ENCODE data around the gene MRM1. TPM values are rescaled to one million over a fixed set of nuclear protein-coding genes. Genes with fewer than 3 reads are reported as not detected.

MRM1 gene
- total RNA-seq, 3 donors from 2014 or later (not counting 1 experiment from before 2014, with no cell fraction given) = 1.3 to 2.8 (median 1.7) TPM

DNA sequence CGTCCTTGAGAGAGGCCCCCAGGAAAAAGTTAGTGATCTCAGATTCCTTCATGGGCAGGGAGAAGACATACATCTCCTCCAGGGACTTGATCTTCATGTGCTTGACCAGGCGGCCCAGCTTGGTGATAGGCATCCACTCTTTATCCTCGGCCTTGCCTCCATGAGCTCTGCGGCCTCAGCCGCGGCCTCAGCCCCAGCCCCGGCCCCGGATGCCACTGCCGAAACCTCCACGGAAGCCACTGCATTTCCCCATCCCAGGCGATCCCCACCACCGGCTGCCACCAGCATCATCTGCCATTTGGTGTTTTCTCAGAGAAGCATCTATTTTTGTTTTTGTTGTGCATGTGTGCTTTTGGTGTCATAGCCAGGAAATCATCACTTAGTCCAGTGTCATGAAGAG is 26.4 kb upstream of the MRM1 start:
- intact Hi-C loops (cut with micrococcal nuclease) = no loop called here
- Mint-ChIP-seq H3K27me3 (ENCODE audit: low read depth in 2 of 2) (no peaks in the 10 kb centered on the region), H3K4me3 (no peak overlapping the region), H3K4me1 (peaks cover 16 to 43% of the 10 kb centered on the region in 2 donors), H3K36me3 (peaks cover 8% of the 10 kb centered on the region), H3K27ac (peak overlapping the region in 1 of 2 donors; percentile 29), H3K9me3 (no peaks in the 10 kb centered on the region)
- 98% methylated on average over 12 of the region's 12 CpGs for WGBS (ENCODE audit: insufficient coverage)
- no peak for TF ChIP-seq CTCF (IDR thresholded peaks at IDR 0.05)
- no peak for DNase-seq
- Histone ChIP-seq H3K9me3 (ENCODE audit: control insufficient read depth, insufficient read depth, low read length) (no peaks in the 10 kb centered on the region), H3K27me3 (ENCODE audit: control insufficient read depth, insufficient read depth, low read length) (no peaks in the 10 kb centered on the region), H3K36me3 (ENCODE audit: control insufficient read depth, insufficient read depth, low read length) (peaks cover 37% of the 10 kb centered on the region), H3K27ac (ENCODE audit: low read length) (no peak overlapping the region), H3K4me1 (ENCODE audit: control insufficient read depth, insufficient read depth, low read length) (no peaks in the 10 kb centered on the region), H3K4me3 (ENCODE audit: low read length) (no peak overlapping the region)
- no peak for ATAC-seq

DNA sequence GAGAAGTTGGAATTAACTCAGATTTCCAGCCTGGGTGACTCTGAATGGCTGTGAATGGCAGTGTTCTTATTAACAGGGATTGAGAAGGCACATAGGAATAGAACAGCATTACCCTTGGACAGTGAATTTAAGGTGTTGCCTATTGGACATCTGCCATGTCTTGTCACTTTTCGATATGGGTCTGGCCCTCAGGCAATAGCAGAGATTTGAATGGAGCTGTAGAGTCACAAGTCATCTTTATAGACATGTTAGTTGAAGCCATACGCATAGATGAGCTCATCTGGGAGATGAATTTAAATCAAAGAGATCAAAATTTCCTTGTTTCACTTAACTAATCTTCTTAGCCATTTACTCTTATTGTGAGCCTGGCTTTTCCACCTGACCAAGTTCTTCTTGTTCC is 24.6 kb upstream of the MRM1 start:
- Mint-ChIP-seq H3K4me1 (peaks cover 16 to 43% of the 10 kb centered on the region in 2 donors), H3K36me3 (peaks cover 8% of the 10 kb centered on the region), H3K27ac (no peak overlapping the region), H3K27me3 (ENCODE audit: low read depth in 2 of 2) (no peaks in the 10 kb centered on the region), H3K9me3 (no peaks in the 10 kb centered on the region), H3K4me3 (no peak overlapping the region)
- TF ChIP-seq CTCF (IDR thresholded peaks at IDR 0.05) = no peak
- intact Hi-C loops (cut with micrococcal nuclease) = no loop called here
- H3K27ac ChIP-seq (ENCODE audit: low read length) = no peak overlapping the region
- no peaks in the 10 kb centered on the region for H3K4me1 ChIP-seq (ENCODE audit: control insufficient read depth, insufficient read depth, low read length)
- H3K9me3 ChIP-seq (ENCODE audit: control insufficient read depth, insufficient read depth, low read length) = no peaks in the 10 kb centered on the region
- no peak overlapping the region for H3K4me3 ChIP-seq (ENCODE audit: low read length)
- peaks cover 42% of the 10 kb centered on the region for H3K36me3 ChIP-seq (ENCODE audit: control insufficient read depth, insufficient read depth, low read length)
- 100% methylated on average over 2 of the region's 2 CpGs for WGBS (ENCODE audit: insufficient coverage)
- no peaks in the 10 kb centered on the region for H3K27me3 ChIP-seq (ENCODE audit: control insufficient read depth, insufficient read depth, low read length)
- no peak for ATAC-seq
- DNase-seq = no peak

DNA sequence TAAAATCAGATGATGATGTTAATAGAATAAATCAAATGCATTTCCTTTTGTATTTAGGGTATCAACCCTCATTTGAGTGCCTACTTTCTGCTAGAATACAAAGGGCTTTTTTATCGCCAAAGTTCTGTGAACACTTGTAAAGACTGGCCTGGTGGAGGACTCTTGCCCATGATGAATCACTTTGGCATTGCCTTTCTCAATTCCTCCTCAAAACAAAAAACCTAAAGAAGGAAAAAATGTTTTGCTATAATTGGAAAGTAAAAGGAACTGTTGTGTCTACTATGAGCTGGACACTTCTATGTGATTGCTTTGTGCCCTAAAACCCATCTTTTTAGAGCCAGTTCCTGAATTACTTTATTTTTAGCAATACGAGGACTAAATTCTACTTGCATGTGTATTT is 22.7 kb upstream of the MRM1 start:
- Histone ChIP-seq H3K27ac (ENCODE audit: low read length) (no peak overlapping the region), H3K27me3 (ENCODE audit: control insufficient read depth, insufficient read depth, low read length) (no peaks in the 10 kb centered on the region), H3K36me3 (ENCODE audit: control insufficient read depth, insufficient read depth, low read length) (peaks cover 52% of the 10 kb centered on the region), H3K4me3 (ENCODE audit: low read length) (no peak overlapping the region), H3K9me3 (ENCODE audit: control insufficient read depth, insufficient read depth, low read length) (no peaks in the 10 kb centered on the region), H3K4me1 (ENCODE audit: control insufficient read depth, insufficient read depth, low read length) (no peaks in the 10 kb centered on the region)
- 100% methylated on average over 2 of the region's 2 CpGs for WGBS (ENCODE audit: insufficient coverage)
- ATAC-seq = no peak
- no peaks in the 10 kb centered on the region for H3K9me3 Mint-ChIP-seq
- no peak for TF ChIP-seq CTCF (IDR thresholded peaks at IDR 0.05)
- no peaks in the 10 kb centered on the region for H3K27me3 Mint-ChIP-seq (ENCODE audit: low read depth in 2 of 2)
- peaks cover 16 to 30% of the 10 kb centered on the region in 2 donors for H3K4me1 Mint-ChIP-seq
- H3K36me3 Mint-ChIP-seq = peaks cover 8% of the 10 kb centered on the region
- H3K27ac Mint-ChIP-seq = no peak overlapping the region
- intact Hi-C loops (cut with micrococcal nuclease) = no loop called here
- no peak for DNase-seq
- no peak overlapping the region for H3K4me3 Mint-ChIP-seq

- peaks cover 13% of the 10 kb centered on the region for H3K36me3 Mint-ChIP-seq
- DNase-seq = no peak
- H3K4me3 Mint-ChIP-seq = no peak overlapping the region
- no peak overlapping the region for H3K27ac Mint-ChIP-seq
- H3K4me1 ChIP-seq (ENCODE audit: control insufficient read depth, insufficient read depth, low read length) = no peaks in the 10 kb centered on the region
- no peaks in the 10 kb centered on the region for H3K9me3 Mint-ChIP-seq
- H3K27ac ChIP-seq (ENCODE audit: low read length) = no peak overlapping the region
- H3K27me3 ChIP-seq (ENCODE audit: control insufficient read depth, insufficient read depth, low read length) = no peaks in the 10 kb centered on the region
- 100% methylated on average over 1 of the region's 1 CpG for WGBS (ENCODE audit: insufficient coverage)
- no peak for TF ChIP-seq CTCF (IDR thresholded peaks at IDR 0.05)
- H3K4me3 ChIP-seq (ENCODE audit: low read length) = no peak overlapping the region
- H3K27me3 Mint-ChIP-seq (ENCODE audit: low read depth in 2 of 2) = no peaks in the 10 kb centered on the region
- H3K4me1 Mint-ChIP-seq = peaks cover 0 to 5% of the 10 kb centered on the region in 2 donors
- H3K36me3 ChIP-seq (ENCODE audit: control insufficient read depth, insufficient read depth, low read length) = peaks cover 65% of the 10 kb centered on the region
- H3K9me3 ChIP-seq (ENCODE audit: control insufficient read depth, insufficient read depth, low read length) = no peaks in the 10 kb centered on the region
- intact Hi-C loops (cut with micrococcal nuclease) = no loop called here
- no peak for ATAC-seq
These were observed 17.6 kb upstream of the MRM1 start for GRCh38 chr17:36583787-36584186.

All from natural killer cell (primary cell).